Smooth muscle cell (in vitro differentiated cells): ENCODE data around the gene CFAP77. TPM values are rescaled to one million over a fixed set of nuclear protein-coding genes. Genes with fewer than 3 reads are reported as not detected.

Experiments used
- DNase-seq: peaks from one replicate; lab custom pipeline; 2025; ENCODE audit not compliant: unreplicated experiment; lab: John Stamatoyannopoulos, UW
- H2AFZ ChIP-seq: fragments of 200-600 bp; sonication (generic); 2 replicates; pipeline ENCODE4 v1.6.0; 2016; ENCODE audit warnings: antibody characterized with exemption, low read depth, mild to moderate bottlenecking
- H3F3A ChIP-seq: fragments of 200-600 bp; sonication (generic); 2 replicates; pipeline ENCODE4 v1.6.0; 2017; ENCODE audit warnings: antibody characterized with exemption, low read depth
- H3K27ac ChIP-seq: fragments of 200-600 bp; sonication (generic); 2 replicates; pipeline ENCODE4 v1.5.1; 2016; ENCODE audit warnings: low read depth, mild to moderate bottlenecking
- H3K27me3 ChIP-seq: fragments of 200-600 bp; sonication (generic); 2 replicates; pipeline ENCODE4 v1.6.1; 2016; ENCODE audit warnings: low read depth, mild to moderate bottlenecking
- H3K36me3 ChIP-seq: fragments of 200-600 bp; sonication (generic); 2 replicates; pipeline ENCODE4 v1.5.1; 2016; ENCODE audit warnings: low read depth
- H3K4me1 ChIP-seq: fragments of 200-600 bp; sonication (generic); 2 replicates; pipeline ENCODE4 v1.5.1; 2016; ENCODE audit warnings: low read depth
- H3K4me2 ChIP-seq: fragments of 200-600 bp; sonication (generic); 2 replicates; pipeline ENCODE4 v1.6.0; 2016; ENCODE audit warnings: mild to moderate bottlenecking
- H3K4me3 ChIP-seq: fragments of 200-600 bp; sonication (generic); 2 replicates; pipeline ENCODE4 v1.5.1; 2016; ENCODE audit warnings: mild to moderate bottlenecking
- H3K79me2 ChIP-seq: fragments of 200-600 bp; sonication (generic); 2 replicates; pipeline ENCODE4 v1.6.0; 2016; ENCODE audit warnings: low read depth, mild to moderate bottlenecking
- H3K9ac ChIP-seq: fragments of 200-600 bp; sonication (generic); 2 replicates; pipeline ENCODE4 v1.6.0; 2016; ENCODE audit warnings: low read depth
- H3K9me3 ChIP-seq: fragments of 200-600 bp; sonication (generic); replicated peaks from 2 replicates; pipeline ENCODE4 v1.5.1; 2016; ENCODE audit warnings: low read depth
- H4K20me1 ChIP-seq: fragments of 200-600 bp; sonication (generic); 2 replicates; pipeline ENCODE4 v1.6.0; 2016; ENCODE audit warnings: low read depth
- WGBS: methylation state at CpG from one replicate; pipeline ENCODE4 v1.1.7; 2016; ENCODE audit warnings: low lambda C conversion rate; 5-methylcytosine and 5-hydroxymethylcytosine counted together
- polyA plus RNA-seq: library from polyadenylated mRNA; unstranded; fragments of >200 nt; fragmentation: Nextera tagmentation; extraction: Ambion mirVana; gene quantifications from 2 replicates; pipeline ENCODE4 v1.2.1, GENCODE V29; 2016
- total RNA-seq: library from RNA; depleted of rRNA; stranded (reverse); fragments of >200 nt; gene quantifications from 2 replicates; pipeline ENCODE4 v1.2.3, GENCODE V29; 2014
- TF ChIP-seq, protein P1 (sequence below): fragments of 200-600 bp; sonication (generic); IDR thresholded peaks from 2 replicates; pipeline ENCODE4 v1.5.1; 2017; ENCODE audit warnings: borderline replicate concordance, mild to moderate bottlenecking, antibody characterized with exemption; ENCODE audit not compliant: insufficient read depth, poor library complexity, severe bottlenecking

CFAP77 gene
- total and polyA plus RNA-seq, 2 experiments from 2014 or later, result 0.31 TPM; not detected in 1

DNA sequence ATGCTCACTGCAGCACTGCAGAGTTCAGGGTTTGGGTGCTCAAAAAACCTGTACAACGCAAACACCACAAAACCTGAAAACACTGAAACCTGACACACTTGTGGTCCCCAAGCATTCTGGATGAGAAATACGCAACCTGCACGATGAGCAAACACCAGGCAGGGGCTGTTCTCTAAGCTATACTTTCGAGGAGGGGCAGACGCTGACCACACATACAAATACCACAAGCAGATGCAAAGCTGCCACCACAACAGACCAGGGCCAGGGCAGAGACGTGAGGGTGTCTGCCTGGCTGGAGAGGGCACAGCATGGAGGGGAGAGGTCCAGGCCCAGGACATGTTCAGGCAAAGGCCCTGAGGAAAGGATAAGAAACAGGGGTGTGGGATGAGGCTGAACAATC lies 195.4 kb downstream of the CFAP77 start:
- no peak overlapping the region for H3K9ac ChIP-seq
- DNase-seq, result no peak
- no peaks in the 10 kb centered on the region for H3K27me3 ChIP-seq
- no peak overlapping the region for H2AFZ ChIP-seq
- H3K27ac ChIP-seq, result no peak overlapping the region
- H3K9me3 ChIP-seq, result no peaks in the 10 kb centered on the region
- peaks cover 15% of the 10 kb centered on the region for H4K20me1 ChIP-seq
- peaks cover 22% of the 10 kb centered on the region for H3K4me1 ChIP-seq
- no peak overlapping the region for H3K4me3 ChIP-seq
- H3K36me3 ChIP-seq, result no peaks in the 10 kb centered on the region
- TF ChIP-seq, protein P1, sequence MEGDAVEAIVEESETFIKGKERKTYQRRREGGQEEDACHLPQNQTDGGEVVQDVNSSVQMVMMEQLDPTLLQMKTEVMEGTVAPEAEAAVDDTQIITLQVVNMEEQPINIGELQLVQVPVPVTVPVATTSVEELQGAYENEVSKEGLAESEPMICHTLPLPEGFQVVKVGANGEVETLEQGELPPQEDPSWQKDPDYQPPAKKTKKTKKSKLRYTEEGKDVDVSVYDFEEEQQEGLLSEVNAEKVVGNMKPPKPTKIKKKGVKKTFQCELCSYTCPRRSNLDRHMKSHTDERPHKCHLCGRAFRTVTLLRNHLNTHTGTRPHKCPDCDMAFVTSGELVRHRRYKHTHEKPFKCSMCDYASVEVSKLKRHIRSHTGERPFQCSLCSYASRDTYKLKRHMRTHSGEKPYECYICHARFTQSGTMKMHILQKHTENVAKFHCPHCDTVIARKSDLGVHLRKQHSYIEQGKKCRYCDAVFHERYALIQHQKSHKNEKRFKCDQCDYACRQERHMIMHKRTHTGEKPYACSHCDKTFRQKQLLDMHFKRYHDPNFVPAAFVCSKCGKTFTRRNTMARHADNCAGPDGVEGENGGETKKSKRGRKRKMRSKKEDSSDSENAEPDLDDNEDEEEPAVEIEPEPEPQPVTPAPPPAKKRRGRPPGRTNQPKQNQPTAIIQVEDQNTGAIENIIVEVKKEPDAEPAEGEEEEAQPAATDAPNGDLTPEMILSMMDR, result no peak
- H3K79me2 ChIP-seq, result no peaks in the 10 kb centered on the region
- no peak overlapping the region for H3K4me2 ChIP-seq
- H3F3A ChIP-seq, result no peaks in the 10 kb centered on the region
- WGBS, result 69% methylated on average over 6 of the region's 6 CpGs

DNA sequence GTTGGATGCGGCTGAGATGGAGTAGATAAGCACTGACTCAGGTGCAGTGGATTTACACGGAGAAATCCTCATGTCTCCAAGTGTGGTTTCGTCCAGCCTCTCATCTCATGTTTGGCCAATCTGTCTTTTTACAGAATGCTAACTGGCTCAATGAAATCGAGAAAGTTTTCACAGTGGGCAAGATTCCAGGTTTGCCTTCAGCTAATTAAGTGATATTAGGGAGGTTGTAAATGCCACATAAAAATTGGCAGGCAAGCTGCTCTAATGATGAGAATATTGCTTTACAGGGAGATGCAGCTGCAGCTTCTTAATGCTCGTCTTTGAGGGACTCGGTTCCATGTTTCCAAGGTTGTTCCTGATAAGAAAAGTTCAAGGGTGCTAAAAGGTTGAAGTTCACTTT lies 196.1 kb downstream of the CFAP77 start:
- peaks cover 15% of the 10 kb centered on the region for H4K20me1 ChIP-seq
- H3K4me2 ChIP-seq, result no peak overlapping the region
- H3K9me3 ChIP-seq, result no peaks in the 10 kb centered on the region
- no peaks in the 10 kb centered on the region for H3K27me3 ChIP-seq
- H3F3A ChIP-seq, result no peaks in the 10 kb centered on the region
- H3K4me3 ChIP-seq, result no peak overlapping the region
- H3K36me3 ChIP-seq, result no peaks in the 10 kb centered on the region
- 83% methylated on average over 6 of the region's 6 CpGs for WGBS
- TF ChIP-seq, protein P1, result no peak
- H2AFZ ChIP-seq, result no peak overlapping the region
- H3K27ac ChIP-seq, result no peak overlapping the region
- no peak overlapping the region for H3K9ac ChIP-seq
- no peak for DNase-seq
- H3K79me2 ChIP-seq, result no peaks in the 10 kb centered on the region
- peaks cover 22% of the 10 kb centered on the region for H3K4me1 ChIP-seq

DNA sequence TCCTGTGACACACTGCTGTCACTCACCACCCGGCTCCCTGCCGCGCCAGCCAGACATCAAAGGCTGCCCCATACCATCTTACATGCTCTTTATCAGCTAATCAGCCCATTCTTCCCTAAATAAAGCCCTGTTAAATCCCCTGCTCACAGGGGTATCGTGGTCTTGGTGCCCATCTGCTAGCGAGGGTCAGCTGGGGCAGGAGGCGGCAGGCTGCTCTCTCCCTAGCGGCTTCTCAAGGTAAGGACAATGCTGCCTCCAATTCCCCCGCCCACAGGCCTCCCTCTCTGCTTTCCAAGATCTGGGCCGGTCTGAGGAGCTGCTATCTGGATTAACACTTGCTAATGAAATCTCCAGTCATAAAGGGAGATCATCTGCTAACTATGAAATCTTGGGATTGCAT lies 199.2 kb downstream of the CFAP77 start:
- no peak overlapping the region for H3K4me3 ChIP-seq
- H2AFZ ChIP-seq, result no peak overlapping the region
- no peaks in the 10 kb centered on the region for H3K36me3 ChIP-seq
- H3K27me3 ChIP-seq, result no peaks in the 10 kb centered on the region
- DNase-seq, result no peak
- 80% methylated on average over 9 of the region's 9 CpGs for WGBS
- H3K4me1 ChIP-seq, result peaks cover 22% of the 10 kb centered on the region
- H3K79me2 ChIP-seq, result no peaks in the 10 kb centered on the region
- H3F3A ChIP-seq, result no peaks in the 10 kb centered on the region
- no peaks in the 10 kb centered on the region for H3K9me3 ChIP-seq
- peaks cover 15% of the 10 kb centered on the region for H4K20me1 ChIP-seq
- H3K4me2 ChIP-seq, result no peak overlapping the region
- H3K27ac ChIP-seq, result no peak overlapping the region
- TF ChIP-seq, protein P1, result no peak
- H3K9ac ChIP-seq, result no peak overlapping the region

DNA sequence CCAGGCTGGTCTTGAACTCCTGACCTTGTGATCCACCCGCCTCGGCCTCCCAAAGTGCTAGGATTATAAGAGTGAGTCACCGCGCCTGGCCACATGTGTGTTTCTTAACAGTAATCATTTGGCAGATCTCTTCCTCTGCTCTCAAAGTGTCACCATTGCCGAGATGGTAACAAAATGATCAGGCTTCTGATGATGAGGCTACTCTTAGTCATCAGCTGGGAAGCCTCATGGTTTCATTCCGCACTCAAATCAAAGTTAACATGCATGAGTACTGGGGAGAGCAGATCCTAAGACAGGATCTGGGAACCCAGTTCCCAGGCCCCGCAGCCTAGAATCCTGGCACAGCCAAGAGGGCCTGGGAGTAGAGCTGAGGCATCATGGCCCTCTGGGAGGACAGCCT lies 199.8 kb downstream of the CFAP77 start:
- no peaks in the 10 kb centered on the region for H3K36me3 ChIP-seq
- no peak overlapping the region for H3K27ac ChIP-seq
- H3K9me3 ChIP-seq, result no peaks in the 10 kb centered on the region
- TF ChIP-seq, protein P1, result no peak
- H3F3A ChIP-seq, result no peaks in the 10 kb centered on the region
- no peaks in the 10 kb centered on the region for H3K79me2 ChIP-seq
- 51% methylated on average over 7 of the region's 7 CpGs for WGBS
- peaks cover 22% of the 10 kb centered on the region for H3K4me1 ChIP-seq
- H4K20me1 ChIP-seq, result peaks cover 15% of the 10 kb centered on the region
- H3K4me2 ChIP-seq, result no peak overlapping the region
- H3K4me3 ChIP-seq, result no peak overlapping the region
- no peak overlapping the region for H3K9ac ChIP-seq
- no peaks in the 10 kb centered on the region for H3K27me3 ChIP-seq
- no peak for DNase-seq
- H2AFZ ChIP-seq, result no peak overlapping the region
